IMR-90 (cell line): ENCODE measurements around the gene SPDYC. TPM values are rescaled to one million over a fixed set of nuclear protein-coding genes. Genes with fewer than 3 reads are reported as not detected.

Experiments
- NFE2L2 ChIP-seq: fragments of 150-350 bp; IDR thresholded peaks from 2 replicates; pipeline ENCODE4 v1.6.1; 2016; ENCODE audit warnings: low read depth, mild to moderate bottlenecking, low read length
- polyA plus RNA-seq, 3 experiments: library from polyadenylated mRNA; depleted of rRNA; stranded (reverse); fragments of >200 nt; gene quantifications; 2 replicates each; pipeline ENCODE4 v1.2.3, GENCODE V29; 2012; ENCODE audit warnings: low replicate concordance in 1 of 3
- total RNA-seq: library from RNA; depleted of rRNA; stranded (reverse); fragments of >200 nt; gene quantifications from 2 replicates; pipeline ENCODE4 v1.2.3, GENCODE V29; 2012
- TF ChIP-seq, protein P1 (sequence below): conservative IDR thresholded peaks from 2 replicates; pipeline ENCODE4 v1.5.1; 2012; ENCODE audit warnings: mild to moderate bottlenecking, low read depth, low read length, improper control_type of control experiment

The SPDYC gene
- total and polyA plus RNA-seq, 2 of the 4 experiments (the other 2 are of a cell fraction), result not detected

DNA sequence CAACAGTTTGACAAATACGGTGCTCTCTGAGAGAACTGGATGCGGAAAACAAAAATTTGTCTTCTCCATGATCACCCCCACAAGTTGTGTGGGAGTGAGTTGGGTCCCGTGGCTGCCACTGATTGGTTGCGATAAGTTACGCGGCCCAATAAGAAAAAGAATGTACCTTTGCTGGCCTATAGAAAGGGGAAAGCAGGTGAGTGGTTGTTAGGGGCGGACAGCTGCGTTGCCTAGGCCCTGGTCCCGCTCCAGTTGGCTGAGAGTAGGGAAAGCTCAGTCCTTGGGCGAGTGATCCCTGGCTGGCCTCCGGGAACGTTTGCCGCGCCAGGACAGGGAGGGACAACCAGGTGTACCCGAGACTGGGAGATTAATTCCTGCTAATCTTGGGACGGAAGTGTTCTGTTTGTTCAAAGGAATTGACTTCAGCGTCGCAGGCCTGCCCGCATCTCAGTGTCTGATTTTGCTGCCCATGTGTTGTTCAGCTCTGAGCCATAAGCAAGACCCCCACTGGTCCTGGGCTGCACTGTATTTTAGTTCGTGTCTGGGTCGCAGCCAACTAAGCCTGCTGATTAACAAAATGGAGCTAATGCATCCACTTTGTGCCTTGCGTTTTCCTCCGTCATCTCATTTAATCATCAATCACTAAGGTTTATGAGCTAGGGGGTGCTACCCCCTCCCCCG is 34.9 kb upstream of the SPDYC start (continued):
- TF ChIP-seq, protein P1, sequence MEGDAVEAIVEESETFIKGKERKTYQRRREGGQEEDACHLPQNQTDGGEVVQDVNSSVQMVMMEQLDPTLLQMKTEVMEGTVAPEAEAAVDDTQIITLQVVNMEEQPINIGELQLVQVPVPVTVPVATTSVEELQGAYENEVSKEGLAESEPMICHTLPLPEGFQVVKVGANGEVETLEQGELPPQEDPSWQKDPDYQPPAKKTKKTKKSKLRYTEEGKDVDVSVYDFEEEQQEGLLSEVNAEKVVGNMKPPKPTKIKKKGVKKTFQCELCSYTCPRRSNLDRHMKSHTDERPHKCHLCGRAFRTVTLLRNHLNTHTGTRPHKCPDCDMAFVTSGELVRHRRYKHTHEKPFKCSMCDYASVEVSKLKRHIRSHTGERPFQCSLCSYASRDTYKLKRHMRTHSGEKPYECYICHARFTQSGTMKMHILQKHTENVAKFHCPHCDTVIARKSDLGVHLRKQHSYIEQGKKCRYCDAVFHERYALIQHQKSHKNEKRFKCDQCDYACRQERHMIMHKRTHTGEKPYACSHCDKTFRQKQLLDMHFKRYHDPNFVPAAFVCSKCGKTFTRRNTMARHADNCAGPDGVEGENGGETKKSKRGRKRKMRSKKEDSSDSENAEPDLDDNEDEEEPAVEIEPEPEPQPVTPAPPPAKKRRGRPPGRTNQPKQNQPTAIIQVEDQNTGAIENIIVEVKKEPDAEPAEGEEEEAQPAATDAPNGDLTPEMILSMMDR, result no peak
- TF ChIP-seq NFE2L2, result no peak
